NCI-H226 (cell line): Measurements from ENCODE around the gene UBE2O.

Source experiments
- DNase-seq: peaks from one replicate; pipeline ENCODE4 v3.0.0-alpha.2; 2015

The UBE2O gene

GRCh38 chr17:76410328-76410965, 42.5 kb downstream of the UBE2O start:
- no peak for DNase-seq

- peak; percentile 11 for DNase-seq
Measured at GRCh38 chr17:76408037-76408849, 44.7 kb downstream of the UBE2O start.

GRCh38 chr17:76407509-76407908, 45.4 kb downstream of the UBE2O start:
- DNase-seq, result no peak

- no peak for DNase-seq
Measured at GRCh38 chr17:76405967-76406647, 46.8 kb downstream of the UBE2O start.

GRCh38 chr17:76405607-76405966, 47.4 kb downstream of the UBE2O start:
- DNase-seq, result no peak

- no peak for DNase-seq
Measured at GRCh38 chr17:76404976-76405563, 47.9 kb downstream of the UBE2O start.

GRCh38 chr17:76404256-76404655, 48.7 kb downstream of the UBE2O start:
- DNase-seq, result no peak

- no peak for DNase-seq
Measured at GRCh38 chr17:76402711-76403110, 50.2 kb downstream of the UBE2O start.

GRCh38 chr17:76399175-76400172, 53.5 kb downstream of the UBE2O start:
- DNase-seq, result no peak

- no peak for DNase-seq
Measured at GRCh38 chr17:76398523-76399174, 54.3 kb downstream of the UBE2O start.

- DNase-seq, result peak; percentile 35
Measured at GRCh38 chr17:76397687-76398522, 55.0 kb downstream of the UBE2O start.

GRCh38 chr17:76397184-76397583, 55.8 kb downstream of the UBE2O start:
- no peak for DNase-seq

GRCh38 chr17:76395980-76396379, 57.0 kb downstream of the UBE2O start:
- no peak for DNase-seq

GRCh38 chr17:76394166-76394565, 58.8 kb downstream of the UBE2O start:
- no peak for DNase-seq

GRCh38 chr17:76391200-76391715, 61.7 kb downstream of the UBE2O start:
- no peak for DNase-seq

GRCh38 chr17:76390003-76390421, 62.9 kb downstream of the UBE2O start:
- no peak for DNase-seq

GRCh38 chr17:76388966-76389888, 63.7 kb downstream of the UBE2O start:
- no peak for DNase-seq

GRCh38 chr17:76386966-76387765, 65.8 kb downstream of the UBE2O start:
- DNase-seq, result no peak
